GM12875 (cell line): ENCODE data around the gene HIP1.

ENCODE experiments used
- H3K4me3 ChIP-seq: one replicate; pipeline ENCODE4 v1.5.1; 2011; ENCODE audit warnings: low read depth, low read length, control low read depth
- CTCF ChIP-seq: IDR thresholded peaks from 2 replicates; pipeline ENCODE4 v1.5.1; 2011; ENCODE audit warnings: low read depth, mild to moderate bottlenecking, control low read depth, inconsistent platforms, low read length, moderate library complexity, borderline replicate concordance; ENCODE audit not compliant: insufficient read depth

The HIP1 gene

DNA sequence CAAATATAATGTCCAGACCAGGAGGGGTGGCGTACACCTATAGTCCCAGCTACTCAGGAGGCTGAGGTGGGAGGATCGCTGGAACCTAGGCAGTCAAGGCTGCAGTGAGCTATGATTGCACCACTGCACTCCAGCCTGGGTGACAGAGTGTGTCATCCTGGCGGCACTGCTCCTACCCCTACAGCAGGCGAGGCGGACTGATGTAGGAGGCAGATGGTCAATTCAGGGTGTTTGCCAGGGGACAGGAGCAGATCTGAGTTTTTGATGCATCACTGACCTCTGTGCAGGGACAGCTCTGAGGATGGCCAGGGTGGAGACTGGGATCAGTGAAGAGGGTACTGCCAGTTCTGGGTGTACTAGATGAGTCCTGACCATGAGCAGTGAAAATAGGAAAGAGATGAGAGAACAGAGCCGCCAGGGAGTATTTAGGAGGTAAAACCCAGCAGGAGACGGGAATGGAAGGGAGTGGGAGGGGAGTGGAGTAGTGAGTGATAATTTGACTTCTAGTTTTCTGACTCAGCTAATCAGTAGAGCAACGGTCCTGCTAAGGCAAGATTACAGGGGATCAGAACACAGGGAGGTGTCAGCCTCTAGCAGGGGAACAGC is 75.3 kb downstream of the HIP1 start:
- no peak for TF ChIP-seq CTCF
- no peak overlapping the region for H3K4me3 ChIP-seq

DNA sequence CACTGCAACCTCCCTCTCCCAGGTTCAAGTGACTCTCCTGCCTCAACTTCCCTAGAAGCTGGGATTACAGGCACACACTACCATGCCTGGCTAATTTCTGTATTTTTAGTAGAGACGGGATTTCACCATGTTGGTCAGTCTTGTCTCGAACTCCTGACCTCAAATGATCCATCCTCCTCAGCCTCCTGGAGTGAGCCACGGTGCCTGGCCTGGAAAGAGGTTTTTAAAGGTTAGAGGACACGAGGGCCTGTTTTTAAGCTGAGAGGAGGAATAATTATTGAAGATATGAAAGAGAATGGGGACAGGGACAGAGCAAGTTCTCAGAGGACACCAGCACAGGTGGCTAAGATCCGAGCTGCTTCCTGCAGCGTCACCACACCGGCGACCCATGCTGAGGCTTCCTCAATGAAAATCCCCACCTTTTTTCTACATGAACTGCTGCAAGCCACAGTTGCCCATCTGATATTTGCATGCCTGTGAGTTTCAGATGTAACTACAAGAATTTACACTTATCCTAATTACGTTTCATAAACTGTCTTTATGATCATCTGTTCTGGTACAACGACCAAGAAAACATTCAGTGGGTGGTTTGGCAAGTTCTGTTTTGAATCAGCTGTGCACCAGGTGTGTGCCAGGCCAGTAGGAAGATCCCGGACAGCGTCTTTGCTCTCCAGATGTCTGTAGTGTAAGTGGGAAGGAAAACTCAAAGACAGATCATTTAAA is 76.0 kb downstream of the HIP1 start:
- H3K4me3 ChIP-seq: peak overlapping the region; percentile 31
- TF ChIP-seq CTCF: no peak

DNA sequence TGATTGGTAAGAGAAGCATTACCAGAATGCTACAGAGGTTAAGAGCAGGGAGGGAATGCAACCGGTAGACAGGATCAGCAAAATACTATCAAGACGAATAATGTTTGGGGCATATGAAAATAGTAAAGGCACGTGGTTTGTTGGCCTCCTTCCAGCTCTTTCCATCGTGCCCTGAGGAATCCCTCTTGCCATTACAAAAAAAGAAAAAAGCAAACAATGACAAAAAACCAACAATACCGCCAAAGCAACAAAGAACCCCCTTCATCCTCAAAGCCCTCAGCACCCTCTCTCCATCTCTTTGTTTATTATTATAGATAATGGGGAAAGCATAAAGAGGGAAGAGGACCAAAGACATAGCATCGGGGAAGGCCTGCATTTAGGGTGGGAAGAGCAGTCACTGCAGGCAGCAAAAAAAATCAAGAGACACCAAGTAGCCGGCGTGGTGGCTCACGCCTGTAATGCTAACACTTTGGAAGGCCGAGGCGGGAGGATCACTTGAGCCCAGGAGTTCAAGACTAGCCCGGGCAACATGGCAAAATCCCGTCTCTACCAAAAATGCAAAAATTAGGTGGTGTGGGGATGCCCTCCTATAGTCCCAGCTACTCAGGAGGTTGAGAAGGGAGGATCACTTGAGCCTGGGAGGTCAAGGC is 78.0 kb downstream of the HIP1 start:
- H3K4me3 ChIP-seq: no peak overlapping the region
- TF ChIP-seq CTCF: no peak

DNA sequence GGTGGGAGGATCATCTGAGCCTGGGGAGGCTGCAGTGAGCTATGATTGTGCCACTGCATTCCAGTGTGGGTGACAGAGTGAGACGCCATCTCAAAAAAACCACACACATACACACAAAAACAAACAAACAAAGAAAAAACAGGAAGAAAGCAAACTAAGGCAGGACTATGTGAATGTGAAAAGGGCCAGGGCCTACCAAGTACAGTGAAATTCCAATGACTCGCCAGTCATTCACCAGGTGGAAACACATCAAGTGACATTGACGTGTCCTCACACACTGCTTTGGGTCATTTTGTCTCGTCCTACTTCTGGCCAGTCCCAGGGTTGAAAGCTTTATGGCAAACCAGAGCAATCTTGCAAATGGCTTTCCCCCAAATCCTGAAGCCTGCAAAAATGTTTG is 79.9 kb downstream of the HIP1 start:
- no peak for TF ChIP-seq CTCF
- H3K4me3 ChIP-seq: no peak overlapping the region

- TF ChIP-seq CTCF: no peak
- no peak overlapping the region for H3K4me3 ChIP-seq
Observed at GRCh38 chr7:75658369-75658768, 80.4 kb downstream of the HIP1 start.

DNA sequence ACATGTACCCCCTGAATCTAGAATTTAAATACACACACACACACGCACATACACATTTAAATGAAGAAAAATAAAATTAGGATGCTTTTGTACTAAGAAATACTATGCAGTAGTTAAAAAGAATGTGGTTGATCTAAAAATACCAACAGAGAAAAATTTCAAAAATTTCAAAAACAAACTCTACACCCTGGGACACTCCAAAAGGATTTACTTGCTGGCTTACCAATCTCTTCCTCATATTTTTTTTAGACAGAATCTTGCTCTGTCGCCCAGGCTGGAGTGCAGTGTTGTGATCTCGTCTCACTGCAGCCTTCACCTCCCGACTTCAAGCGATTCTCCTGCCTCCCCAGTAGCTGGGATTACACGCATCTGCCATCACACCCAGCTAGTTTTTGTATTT is 80.9 kb downstream of the HIP1 start:
- no peak overlapping the region for H3K4me3 ChIP-seq
- TF ChIP-seq CTCF: no peak

- no peak overlapping the region for H3K4me3 ChIP-seq
- TF ChIP-seq CTCF: no peak
Observed at GRCh38 chr7:75656740-75657139, 82.0 kb downstream of the HIP1 start.
